K562 (cell line): ENCODE results near the gene MSH3. TPM values are rescaled to one million over a fixed set of nuclear protein-coding genes. Genes with fewer than 3 reads are reported as not detected.

ENCODE experiments used
- IFI16 ChIP-seq: fragments of 250-450 bp; sonication (Bioruptor Pico); IDR thresholded peaks from 2 replicates; pipeline ENCODE4 v2.1.2; 2022; ENCODE audit warnings: mild to moderate bottlenecking, inconsistent platforms
- KAT8 ChIP-seq: fragments of 450-650 bp; IDR thresholded peaks from 2 replicates; pipeline ENCODE4 v1.6.1; 2016; ENCODE audit warnings: low read depth, mild to moderate bottlenecking
- NR2C2 ChIP-seq, 2 experiments: fragments of 200-800 bp in 1 of 2; sonication (Bioruptor generic) in 1 of 2; sonication (generic) in 1 of 2; formaldehyde crosslinking in 1 of 2; IDR thresholded peaks; 2 replicates each; pipeline versions ENCODE4 v1.6.1 to v1.8.0; 2016 to 2022; ENCODE audit warnings: mild to moderate bottlenecking in 1 of 2, missing compliant biosample characterization in 1 of 2, missing genetic modification characterization in 1 of 2, missing genetic modification reagents in 1 of 2
- PHB2 ChIP-seq: fragments of 450-650 bp; IDR thresholded peaks from 2 replicates; pipeline ENCODE4 v1.6.1; 2017; ENCODE audit warnings: low read depth
- PHF21A ChIP-seq: fragments of 450-650 bp; IDR thresholded peaks from 2 replicates; pipeline ENCODE4 v1.6.1; 2017; ENCODE audit warnings: low read depth, borderline replicate concordance
- SIRT6 ChIP-seq: IDR thresholded peaks from one replicate; pipeline ENCODE4 v1.6.1; 2012; ENCODE audit warnings: low read depth, mild to moderate bottlenecking, control low read depth, inconsistent platforms, low read length, moderate library complexity
- SMARCA5 ChIP-seq: fragments of 450-650 bp; IDR thresholded peaks from 2 replicates; pipeline ENCODE4 v1.6.1; 2016
- ZBTB40 ChIP-seq, 2 experiments: fragments of 450-650 bp in 1 of 2; sonication (generic) in 1 of 2; formaldehyde crosslinking in 1 of 2; IDR thresholded peaks; 2 replicates each; pipeline versions ENCODE4 v1.7.1 to v1.9.0; 2016 to 2022; ENCODE audit warnings: inconsistent platforms in 1 of 2, mild to moderate bottlenecking in 1 of 2, missing genetic modification reagents in 1 of 2
- polyA plus RNA-seq, 8 experiments: library from polyadenylated mRNA; depleted of rRNA in 4 of 8; stranded (reverse) in 5 of 8; unstranded in 3 of 8; fragments of >200 nt; fragmentation: Nextera tagmentation in 2 of 8; fragmentation: Illumina TruSeq in 1 of 8; extraction: Ambion mirVana in 2 of 8; extraction: Trizol in 1 of 8; gene quantifications; 2 replicates each; pipeline versions ENCODE4 v1.2.1 to v1.2.3, GENCODE V29; 2011 to 2014; ENCODE audit warnings: inconsistent platforms in 1 of 8, missing spikeins in 1 of 8
- total RNA-seq, 7 experiments: library from RNA; depleted of rRNA in 6 of 7; stranded (reverse); fragments of >200 nt in 6 of 7; fragmentation: Illumina TruSeq in 2 of 7; extraction: Trizol in 2 of 7; gene quantifications; 2 replicates each; pipeline versions ENCODE4 v1.2.1 to v1.2.3, GENCODE V29; 2011 to 2021; ENCODE audit warnings: low replicate concordance in 1 of 7
- TF ChIP-seq, protein P1 (sequence below): fragments of 150-350 bp; IDR thresholded peaks from 2 replicates; pipeline ENCODE4 v1.6.1; 2014; ENCODE audit warnings: low read depth, mild to moderate bottlenecking, low read length, borderline replicate concordance

MSH3 gene
- total and polyA plus RNA-seq, 9 of the 15 experiments (the other 6 are each of a cell fraction or from before 2014, with no cell fraction given), result 3.9 to 17.2 (median 13.2) TPM

- TF ChIP-seq PHB2 (no peak), ZBTB40 (IDR thresholded peaks at IDR 0.05) (no peak), ZBTB40 (CRISPR knock-in tag; IDR thresholded peaks at IDR 0.05) (no peak), SIRT6 (no peak), SMARCA5 (no peak), IFI16 (CRISPR knock-in tag) (no peak), NR2C2 (CRISPR knock-in tag; IDR thresholded peaks at IDR 0.05) (no peak), NR2C2 (tag; IDR thresholded peaks at IDR 0.05) (no peak), PHF21A (no peak), KAT8 (no peak)
- TF ChIP-seq, protein P1, sequence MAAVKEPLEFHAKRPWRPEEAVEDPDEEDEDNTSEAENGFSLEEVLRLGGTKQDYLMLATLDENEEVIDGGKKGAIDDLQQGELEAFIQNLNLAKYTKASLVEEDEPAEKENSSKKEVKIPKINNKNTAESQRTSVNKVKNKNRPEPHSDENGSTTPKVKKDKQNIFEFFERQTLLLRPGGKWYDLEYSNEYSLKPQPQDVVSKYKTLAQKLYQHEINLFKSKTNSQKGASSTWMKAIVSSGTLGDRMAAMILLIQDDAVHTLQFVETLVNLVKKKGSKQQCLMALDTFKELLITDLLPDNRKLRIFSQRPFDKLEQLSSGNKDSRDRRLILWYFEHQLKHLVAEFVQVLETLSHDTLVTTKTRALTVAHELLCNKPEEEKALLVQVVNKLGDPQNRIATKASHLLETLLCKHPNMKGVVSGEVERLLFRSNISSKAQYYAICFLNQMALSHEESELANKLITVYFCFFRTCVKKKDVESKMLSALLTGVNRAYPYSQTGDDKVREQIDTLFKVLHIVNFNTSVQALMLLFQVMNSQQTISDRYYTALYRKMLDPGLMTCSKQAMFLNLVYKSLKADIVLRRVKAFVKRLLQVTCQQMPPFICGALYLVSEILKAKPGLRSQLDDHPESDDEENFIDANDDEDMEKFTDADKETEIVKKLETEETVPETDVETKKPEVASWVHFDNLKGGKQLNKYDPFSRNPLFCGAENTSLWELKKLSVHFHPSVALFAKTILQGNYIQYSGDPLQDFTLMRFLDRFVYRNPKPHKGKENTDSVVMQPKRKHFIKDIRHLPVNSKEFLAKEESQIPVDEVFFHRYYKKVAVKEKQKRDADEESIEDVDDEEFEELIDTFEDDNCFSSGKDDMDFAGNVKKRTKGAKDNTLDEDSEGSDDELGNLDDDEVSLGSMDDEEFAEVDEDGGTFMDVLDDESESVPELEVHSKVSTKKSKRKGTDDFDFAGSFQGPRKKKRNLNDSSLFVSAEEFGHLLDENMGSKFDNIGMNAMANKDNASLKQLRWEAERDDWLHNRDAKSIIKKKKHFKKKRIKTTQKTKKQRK, result no peak
These were observed 125.6 kb downstream of the MSH3 start (continued) for GRCh38 chr5:80780024-80780423.
